Measurements from ENCODE around the gene HTATIP2. TPM values are rescaled to one million over a fixed set of nuclear protein-coding genes. Genes with fewer than 3 reads are reported as not detected.
A peak's percentile ranks its signal among the peaks of the same experiment; 100 is the strongest.

Gene HTATIP2
- total and polyA plus RNA-seq, 2 experiments from 2014 or later: 45.0 to 57.5 TPM

DNA sequence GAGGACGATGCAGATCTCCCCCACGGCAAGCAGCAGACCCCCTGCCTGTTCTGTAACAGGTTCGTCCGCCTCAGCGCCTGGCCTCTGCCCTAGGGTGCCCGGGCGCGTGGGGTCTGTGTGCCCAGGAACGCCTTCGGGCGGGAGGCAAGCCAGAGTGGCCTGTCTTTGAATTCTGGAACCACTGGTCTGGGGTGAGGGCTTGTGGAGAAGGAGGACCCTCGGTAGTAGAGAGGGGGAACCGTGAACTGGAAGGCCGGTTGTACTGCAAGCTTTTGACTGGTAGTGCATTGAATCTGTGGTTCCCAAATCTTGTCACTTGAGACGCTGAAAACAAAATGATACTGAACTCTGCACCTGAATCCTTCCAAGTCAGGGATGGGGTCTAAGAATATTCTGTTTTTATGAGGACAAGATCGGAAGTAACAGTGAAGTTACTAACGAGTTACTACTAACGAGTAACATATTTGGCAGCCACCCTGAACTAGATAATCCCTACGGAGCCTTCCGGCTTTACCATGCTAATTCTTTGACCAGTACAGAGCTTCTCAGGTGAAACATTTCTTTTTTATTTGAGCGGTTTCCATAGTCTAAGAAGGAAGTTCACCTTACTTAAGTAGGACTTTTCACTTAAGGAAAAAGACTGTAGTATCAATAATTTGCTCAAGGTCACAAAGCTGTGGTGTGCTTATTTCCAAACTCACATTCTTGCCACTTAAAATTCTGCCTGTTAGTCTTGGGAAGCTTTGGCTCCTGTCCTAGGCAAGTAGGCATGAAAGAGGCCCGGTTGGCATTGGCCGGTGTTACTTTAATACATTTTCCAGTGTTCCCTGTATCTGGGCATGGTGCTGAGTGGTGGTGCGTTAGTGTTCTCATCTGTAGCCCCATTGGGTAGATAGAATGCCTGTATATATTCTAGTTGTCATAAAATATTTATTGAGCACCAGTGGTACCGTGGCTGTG lies 24.9 kb downstream of the HTATIP2 start (continued):
- TF ChIP-seq NANOG (IDR thresholded peaks at IDR 0.05; ENCODE audit: borderline replicate concordance) (no peak), ZNF331 (CRISPR knock-in tag; IDR thresholded peaks at IDR 0.05; ENCODE audit: low read depth) (no peak), EZH2 (IDR thresholded peaks at IDR 0.05; ENCODE audit: low read depth, unreplicated experiment) (no peak), STAT1 (IDR thresholded peaks at IDR 0.05; ENCODE audit: unreplicated experiment) (no peak), EZH2phosphoT487 (IDR thresholded peaks at IDR 0.05; ENCODE audit: unreplicated experiment) (no peak)
- TF ChIP-seq, protein P1, sequence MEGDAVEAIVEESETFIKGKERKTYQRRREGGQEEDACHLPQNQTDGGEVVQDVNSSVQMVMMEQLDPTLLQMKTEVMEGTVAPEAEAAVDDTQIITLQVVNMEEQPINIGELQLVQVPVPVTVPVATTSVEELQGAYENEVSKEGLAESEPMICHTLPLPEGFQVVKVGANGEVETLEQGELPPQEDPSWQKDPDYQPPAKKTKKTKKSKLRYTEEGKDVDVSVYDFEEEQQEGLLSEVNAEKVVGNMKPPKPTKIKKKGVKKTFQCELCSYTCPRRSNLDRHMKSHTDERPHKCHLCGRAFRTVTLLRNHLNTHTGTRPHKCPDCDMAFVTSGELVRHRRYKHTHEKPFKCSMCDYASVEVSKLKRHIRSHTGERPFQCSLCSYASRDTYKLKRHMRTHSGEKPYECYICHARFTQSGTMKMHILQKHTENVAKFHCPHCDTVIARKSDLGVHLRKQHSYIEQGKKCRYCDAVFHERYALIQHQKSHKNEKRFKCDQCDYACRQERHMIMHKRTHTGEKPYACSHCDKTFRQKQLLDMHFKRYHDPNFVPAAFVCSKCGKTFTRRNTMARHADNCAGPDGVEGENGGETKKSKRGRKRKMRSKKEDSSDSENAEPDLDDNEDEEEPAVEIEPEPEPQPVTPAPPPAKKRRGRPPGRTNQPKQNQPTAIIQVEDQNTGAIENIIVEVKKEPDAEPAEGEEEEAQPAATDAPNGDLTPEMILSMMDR (conservative IDR thresholded peaks at IDR 0.05; ENCODE audit: low read depth in 2 of 2): no peak

DNA sequence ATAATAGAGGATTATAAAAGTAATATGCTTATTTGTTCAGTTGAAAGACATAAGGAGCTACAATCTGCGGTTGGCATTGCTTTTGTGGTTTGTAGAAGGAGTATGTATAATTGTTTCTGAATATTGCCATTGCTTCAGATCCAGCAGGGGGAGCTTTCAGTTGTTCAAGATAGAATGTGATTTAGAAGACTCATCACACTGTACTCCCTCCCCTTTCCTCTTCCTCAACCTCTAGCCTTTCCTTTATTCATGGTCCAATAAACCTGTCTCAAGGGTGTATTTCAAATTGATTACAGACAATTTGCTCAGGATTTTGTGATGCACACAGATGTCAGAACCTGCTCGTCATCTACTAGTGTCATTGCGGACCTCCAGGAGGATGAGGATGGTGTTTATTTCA lies 33.8 kb downstream of the HTATIP2 start:
- H3K4me3 Mint-ChIP-seq: no peak overlapping the region
- H3K27me3 Mint-ChIP-seq (ENCODE audit: insufficient read depth, low read depth, poor library complexity): no peaks in the 10 kb centered on the region
- H3K9me3 Mint-ChIP-seq: no peaks in the 10 kb centered on the region
- ATAC-seq: peak; percentile 58
- H3K4me2 ChIP-seq: no peak overlapping the region
- H3K27ac Mint-ChIP-seq: no peak overlapping the region
- H3K9me2 ChIP-seq (ENCODE audit: insufficient read depth): no peaks in the 10 kb centered on the region
- no peaks in the 10 kb centered on the region for H3F3A ChIP-seq (replicated peaks; ENCODE audit: low read depth)
- H3K4me3 ChIP-seq: no peak overlapping the region
- H2AFZ ChIP-seq: no peak overlapping the region
- no peaks in the 10 kb centered on the region for H3K4me1 ChIP-seq (ENCODE audit: insufficient read depth)
- H3K27me3 ChIP-seq (ENCODE audit: insufficient read depth): no peaks in the 10 kb centered on the region
- no peak overlapping the region for H3K27ac ChIP-seq (ENCODE audit: low read depth)
- no peaks in the 10 kb centered on the region for H3K79me2 ChIP-seq (replicated peaks; ENCODE audit: insufficient read depth)
- no peak for TF ChIP-seq CREB1 (CRISPR knock-in tag; IDR thresholded peaks at IDR 0.05; ENCODE audit: low read depth)
- TF ChIP-seq, protein P1 (conservative IDR thresholded peaks at IDR 0.05; ENCODE audit: low read depth in 2 of 2): peak; percentile 61 to 70
- DNase-seq (ENCODE audit: low spot score): peak; percentile 71
- H3K4me1 Mint-ChIP-seq: no peaks in the 10 kb centered on the region
- H4K20me1 ChIP-seq (replicated peaks; ENCODE audit: insufficient read depth): peaks cover 10% of the 10 kb centered on the region; the same call in 1 of the 2 replicates
- peaks cover 47% of the 10 kb centered on the region for H3K36me3 Mint-ChIP-seq (ENCODE audit: low read depth)
- peaks cover 8% of the 10 kb centered on the region for H3K36me3 ChIP-seq (ENCODE audit: insufficient read depth)

DNA sequence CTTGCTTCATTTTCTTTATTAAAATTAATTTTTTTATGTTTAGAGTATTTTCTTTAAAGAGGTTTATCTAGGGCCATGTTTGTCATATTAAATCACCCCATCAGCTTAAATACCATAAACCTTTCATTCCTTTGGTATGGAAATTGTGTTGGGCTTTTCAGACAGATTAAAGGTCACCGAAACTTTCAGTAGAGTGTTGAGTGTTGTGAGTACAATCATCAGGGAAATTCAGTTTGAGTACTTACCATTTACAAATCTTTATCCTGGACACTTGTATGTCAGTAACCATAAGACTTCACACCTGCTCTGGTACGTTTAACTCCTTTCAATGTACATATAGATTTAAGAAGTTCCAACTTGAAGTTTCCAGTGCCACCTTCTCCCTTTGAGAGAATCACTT lies 36.0 kb downstream of the HTATIP2 start:
- ATAC-seq: no peak
- H3K79me2 ChIP-seq (replicated peaks; ENCODE audit: insufficient read depth): no peaks in the 10 kb centered on the region
- peaks cover 10% of the 10 kb centered on the region; the same call in 1 of the 2 replicates for H4K20me1 ChIP-seq (replicated peaks; ENCODE audit: insufficient read depth)
- H2AFZ ChIP-seq: no peak overlapping the region
- no peaks in the 10 kb centered on the region for H3K27me3 ChIP-seq (ENCODE audit: insufficient read depth)
- no peak for DNase-seq (ENCODE audit: low spot score)
- Mint-ChIP-seq H3K27me3 (ENCODE audit: insufficient read depth, low read depth, poor library complexity) (no peaks in the 10 kb centered on the region), H3K9me3 (no peaks in the 10 kb centered on the region), H3K36me3 (ENCODE audit: low read depth) (peaks cover 36% of the 10 kb centered on the region), H3K4me1 (no peaks in the 10 kb centered on the region), H3K4me3 (no peak overlapping the region), H3K27ac (no peak overlapping the region)
- no peaks in the 10 kb centered on the region for H3K4me1 ChIP-seq (ENCODE audit: insufficient read depth)
- no peak overlapping the region for H3K27ac ChIP-seq (ENCODE audit: low read depth)
- H3K36me3 ChIP-seq (ENCODE audit: insufficient read depth): peaks cover 8% of the 10 kb centered on the region
- H3K4me2 ChIP-seq: no peak overlapping the region
- H3F3A ChIP-seq (replicated peaks; ENCODE audit: low read depth): no peaks in the 10 kb centered on the region
- H3K9me2 ChIP-seq (ENCODE audit: insufficient read depth): no peaks in the 10 kb centered on the region
- H3K4me3 ChIP-seq: no peak overlapping the region
- TF ChIP-seq POLR2AphosphoS5 (IDR thresholded peaks at IDR 0.05; ENCODE audit: low read depth) (no peak), ZNF114 (CRISPR knock-in tag; IDR thresholded peaks at IDR 0.05) (no peak), JUNB (IDR thresholded peaks at IDR 0.05; ENCODE audit: unreplicated experiment) (no peak)
- TF ChIP-seq, protein P2, sequence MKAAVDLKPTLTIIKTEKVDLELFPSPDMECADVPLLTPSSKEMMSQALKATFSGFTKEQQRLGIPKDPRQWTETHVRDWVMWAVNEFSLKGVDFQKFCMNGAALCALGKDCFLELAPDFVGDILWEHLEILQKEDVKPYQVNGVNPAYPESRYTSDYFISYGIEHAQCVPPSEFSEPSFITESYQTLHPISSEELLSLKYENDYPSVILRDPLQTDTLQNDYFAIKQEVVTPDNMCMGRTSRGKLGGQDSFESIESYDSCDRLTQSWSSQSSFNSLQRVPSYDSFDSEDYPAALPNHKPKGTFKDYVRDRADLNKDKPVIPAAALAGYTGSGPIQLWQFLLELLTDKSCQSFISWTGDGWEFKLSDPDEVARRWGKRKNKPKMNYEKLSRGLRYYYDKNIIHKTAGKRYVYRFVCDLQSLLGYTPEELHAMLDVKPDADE (IDR thresholded peaks at IDR 0.05): no peak
- TF ChIP-seq, protein P3, sequence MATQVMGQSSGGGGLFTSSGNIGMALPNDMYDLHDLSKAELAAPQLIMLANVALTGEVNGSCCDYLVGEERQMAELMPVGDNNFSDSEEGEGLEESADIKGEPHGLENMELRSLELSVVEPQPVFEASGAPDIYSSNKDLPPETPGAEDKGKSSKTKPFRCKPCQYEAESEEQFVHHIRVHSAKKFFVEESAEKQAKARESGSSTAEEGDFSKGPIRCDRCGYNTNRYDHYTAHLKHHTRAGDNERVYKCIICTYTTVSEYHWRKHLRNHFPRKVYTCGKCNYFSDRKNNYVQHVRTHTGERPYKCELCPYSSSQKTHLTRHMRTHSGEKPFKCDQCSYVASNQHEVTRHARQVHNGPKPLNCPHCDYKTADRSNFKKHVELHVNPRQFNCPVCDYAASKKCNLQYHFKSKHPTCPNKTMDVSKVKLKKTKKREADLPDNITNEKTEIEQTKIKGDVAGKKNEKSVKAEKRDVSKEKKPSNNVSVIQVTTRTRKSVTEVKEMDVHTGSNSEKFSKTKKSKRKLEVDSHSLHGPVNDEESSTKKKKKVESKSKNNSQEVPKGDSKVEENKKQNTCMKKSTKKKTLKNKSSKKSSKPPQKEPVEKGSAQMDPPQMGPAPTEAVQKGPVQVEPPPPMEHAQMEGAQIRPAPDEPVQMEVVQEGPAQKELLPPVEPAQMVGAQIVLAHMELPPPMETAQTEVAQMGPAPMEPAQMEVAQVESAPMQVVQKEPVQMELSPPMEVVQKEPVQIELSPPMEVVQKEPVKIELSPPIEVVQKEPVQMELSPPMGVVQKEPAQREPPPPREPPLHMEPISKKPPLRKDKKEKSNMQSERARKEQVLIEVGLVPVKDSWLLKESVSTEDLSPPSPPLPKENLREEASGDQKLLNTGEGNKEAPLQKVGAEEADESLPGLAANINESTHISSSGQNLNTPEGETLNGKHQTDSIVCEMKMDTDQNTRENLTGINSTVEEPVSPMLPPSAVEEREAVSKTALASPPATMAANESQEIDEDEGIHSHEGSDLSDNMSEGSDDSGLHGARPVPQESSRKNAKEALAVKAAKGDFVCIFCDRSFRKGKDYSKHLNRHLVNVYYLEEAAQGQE (IDR thresholded peaks at IDR 0.05; ENCODE audit: unreplicated experiment): no peak
